Measurements from ENCODE around the gene HSPA4.

Gene HSPA4

GRCh38 chr5:133081036-133081435 is 29.2 kb downstream of the HSPA4 start:
- TF ChIP-seq ZBTB7A (IDR thresholded peaks at IDR 0.05; ENCODE audit: low read depth) (no peak), NFIC (IDR thresholded peaks at IDR 0.05) (no peak), REST (IDR thresholded peaks at IDR 0.05; ENCODE audit: low read depth) (no peak), CREB1 (IDR thresholded peaks at IDR 0.05; ENCODE audit: low read depth) (no peak), TCF12 (IDR thresholded peaks at IDR 0.05; ENCODE audit: low read depth) (no peak), TAF1 (IDR thresholded peaks at IDR 0.05; ENCODE audit: low read depth) (no peak), RAD21 (IDR thresholded peaks at IDR 0.05; ENCODE audit: low read depth) (no peak), TEAD4 (IDR thresholded peaks at IDR 0.05) (no peak), MAX (IDR thresholded peaks at IDR 0.05) (no peak), EGR1 (IDR thresholded peaks at IDR 0.05) (no peak), FOXM1 (IDR thresholded peaks at IDR 0.05; ENCODE audit: borderline replicate concordance, low read depth) (no peak), YY1 (IDR thresholded peaks at IDR 0.05; ENCODE audit: low read depth) (no peak), USF1 (IDR thresholded peaks at IDR 0.05) (no peak), CEBPB (IDR thresholded peaks at IDR 0.05) (no peak), EP300 (IDR thresholded peaks at IDR 0.05; ENCODE audit: borderline replicate concordance) (no peak)

- TF ChIP-seq CEBPB (IDR thresholded peaks at IDR 0.05) = no peak
- TF ChIP-seq ZBTB7A (IDR thresholded peaks at IDR 0.05; ENCODE audit: low read depth) = no peak
- TF ChIP-seq NFIC (IDR thresholded peaks at IDR 0.05) = no peak
- TF ChIP-seq YY1 (IDR thresholded peaks at IDR 0.05; ENCODE audit: low read depth) = no peak
- TF ChIP-seq TCF12 (IDR thresholded peaks at IDR 0.05; ENCODE audit: low read depth) = no peak
- TF ChIP-seq CREB1 (IDR thresholded peaks at IDR 0.05; ENCODE audit: low read depth) = no peak
- TF ChIP-seq EP300 (IDR thresholded peaks at IDR 0.05; ENCODE audit: borderline replicate concordance) = no peak
- TF ChIP-seq USF1 (IDR thresholded peaks at IDR 0.05) = no peak
- TF ChIP-seq EGR1 (IDR thresholded peaks at IDR 0.05) = no peak
- TF ChIP-seq TEAD4 (IDR thresholded peaks at IDR 0.05) = no peak
- TF ChIP-seq REST (IDR thresholded peaks at IDR 0.05; ENCODE audit: low read depth) = no peak
- TF ChIP-seq MAX (IDR thresholded peaks at IDR 0.05) = no peak
- TF ChIP-seq FOXM1 (IDR thresholded peaks at IDR 0.05; ENCODE audit: borderline replicate concordance, low read depth) = no peak
- TF ChIP-seq RAD21 (IDR thresholded peaks at IDR 0.05; ENCODE audit: low read depth) = no peak
- no peak for TF ChIP-seq TAF1 (IDR thresholded peaks at IDR 0.05; ENCODE audit: low read depth)
Measured at GRCh38 chr5:133081703-133082102, 29.9 kb downstream of the HSPA4 start.

GRCh38 chr5:133082128-133082527 is 30.3 kb downstream of the HSPA4 start:
- TF ChIP-seq EGR1 (IDR thresholded peaks at IDR 0.05) (no peak), CREB1 (IDR thresholded peaks at IDR 0.05; ENCODE audit: low read depth) (no peak), ZBTB7A (IDR thresholded peaks at IDR 0.05; ENCODE audit: low read depth) (no peak), NFIC (IDR thresholded peaks at IDR 0.05) (no peak), EP300 (IDR thresholded peaks at IDR 0.05; ENCODE audit: borderline replicate concordance) (no peak), MAX (IDR thresholded peaks at IDR 0.05) (no peak), TEAD4 (IDR thresholded peaks at IDR 0.05) (no peak), TAF1 (IDR thresholded peaks at IDR 0.05; ENCODE audit: low read depth) (no peak), CEBPB (IDR thresholded peaks at IDR 0.05) (no peak), REST (IDR thresholded peaks at IDR 0.05; ENCODE audit: low read depth) (no peak)

- TF ChIP-seq TCF12 (IDR thresholded peaks at IDR 0.05; ENCODE audit: low read depth) = no peak
- TF ChIP-seq REST (IDR thresholded peaks at IDR 0.05; ENCODE audit: low read depth) = no peak
- TF ChIP-seq EGR1 (IDR thresholded peaks at IDR 0.05) = no peak
- TF ChIP-seq TEAD4 (IDR thresholded peaks at IDR 0.05) = no peak
- no peak for TF ChIP-seq EP300 (IDR thresholded peaks at IDR 0.05; ENCODE audit: borderline replicate concordance)
- no peak for TF ChIP-seq USF1 (IDR thresholded peaks at IDR 0.05)
- TF ChIP-seq CREB1 (IDR thresholded peaks at IDR 0.05; ENCODE audit: low read depth) = no peak
- TF ChIP-seq TAF1 (IDR thresholded peaks at IDR 0.05; ENCODE audit: low read depth) = no peak
- no peak for TF ChIP-seq ZBTB7A (IDR thresholded peaks at IDR 0.05; ENCODE audit: low read depth)
Measured at GRCh38 chr5:133083901-133084300, 32.1 kb downstream of the HSPA4 start.
